Ovary (tissue), 3 donors: ENCODE data around the gene PNRC2.

Experiments used
- CTCF ChIP-seq, 3 donors: fragments of 450-650 bp in 2 of 3; fragments of 200-600 bp in 1 of 3; IDR thresholded peaks; one replicate each; pipeline versions ENCODE4 v1.5.1 to v1.8.0; 2016 to 2022; ENCODE audit warnings: antibody characterized with exemption in 3 of 3, mild to moderate bottlenecking in 1 of 3
- EP300 ChIP-seq: sonication (generic); formaldehyde crosslinking; IDR thresholded peaks from one replicate; pipeline ENCODE4 v1.6.1; 2017; ENCODE audit warnings: antibody characterized with exemption
- POLR2A ChIP-seq: fragments of 450-650 bp; IDR thresholded peaks from one replicate; pipeline ENCODE4 v1.6.1; 2017; ENCODE audit warnings: antibody characterized with exemption, mild to moderate bottlenecking, moderate library complexity
- donor health status: DM: no; HTN: no; CAD: no.

- TF ChIP-seq POLR2A (no peak), CTCF (IDR thresholded peaks at IDR 0.05) (no peak), EP300 (no peak)
These were observed 46.3 kb upstream of the PNRC2 start, which contains the start of gene CNR2 for GRCh38 chr1:23913212-23913880.
